ENCODE results near the gene TMEM131. TPM values are rescaled to one million over a fixed set of nuclear protein-coding genes. Genes with fewer than 3 reads are reported as not detected.
A peak's percentile ranks its signal among the peaks of the same experiment; 100 is the strongest.
"Not testable (repeated sequence)": the region's sequence is repeated elsewhere in the genome, so short reads cannot be mapped to it uniquely, and the experiment has no call there.

TMEM131 gene
- total RNA-seq, 1 experiment from 2014 or later = 21.9 TPM

- H3K27me3 Mint-ChIP-seq (ENCODE audit: low read depth) = no peaks in the 10 kb centered on the region
- H3K4me3 Mint-ChIP-seq = no peak overlapping the region
- ATAC-seq = no peak
- no peak for DNase-seq (ENCODE audit: low spot score)
- no peak for TF ChIP-seq OVOL2 (CRISPR knock-in tag; IDR thresholded peaks at IDR 0.05; ENCODE audit: borderline replicate concordance)
- TF ChIP-seq KAT7 (CRISPR knock-in tag; IDR thresholded peaks at IDR 0.05; ENCODE audit: borderline replicate concordance) = no peak
- TF ChIP-seq ETV6 (CRISPR knock-in tag; IDR thresholded peaks at IDR 0.05) = no peak
- no peak for TF ChIP-seq E2F1 (CRISPR knock-in tag; IDR thresholded peaks at IDR 0.05)
- TF ChIP-seq ATF3 (CRISPR knock-in tag; conservative IDR thresholded peaks at IDR 0.05) = no peak
- TF ChIP-seq ZSCAN18 (CRISPR knock-in tag; IDR thresholded peaks at IDR 0.05) = no peak
- TF ChIP-seq ZNF425 (CRISPR knock-in tag; conservative IDR thresholded peaks at IDR 0.05) = no peak
- TF ChIP-seq ZNF232 (CRISPR knock-in tag; IDR thresholded peaks at IDR 0.05) = no peak
- no peak for TF ChIP-seq HMGA2 (CRISPR knock-in tag; IDR thresholded peaks at IDR 0.05)
- TF ChIP-seq ERG (CRISPR knock-in tag; IDR thresholded peaks at IDR 0.05) = no peak
- TF ChIP-seq TEAD1 (CRISPR knock-in tag; IDR thresholded peaks at IDR 0.05) = no peak
- no peak for TF ChIP-seq NR2C2 (CRISPR knock-in tag; IDR thresholded peaks at IDR 0.05)
- TF ChIP-seq ZNF219 (CRISPR knock-in tag; IDR thresholded peaks at IDR 0.05; ENCODE audit: borderline replicate concordance) = no peak
- ChIA-PET CTCF (interaction anchor here (1.0 to 1.1 kb wide), 2 partner anchors 22 to 186 kb away, joined by 3 read pairs; no protein-coding TSS in a partner anchor), POLR2A (interaction anchor here (1.1 kb wide), 1 partner anchor 37 kb away, joined by 3 read pairs; no protein-coding TSS in a partner anchor)
- peaks cover 25% of the 10 kb centered on the region for H3K4me1 Mint-ChIP-seq
- H3K9me3 Mint-ChIP-seq = no peaks in the 10 kb centered on the region
- no peaks in the 10 kb centered on the region for H3K36me3 Mint-ChIP-seq
- 0 out of 2 replicates have a peak overlapping the region, but pooled peaks have one; percentile 64 for H3K27ac Mint-ChIP-seq
Observed at GRCh38 chr2:97957432-97958183, 38.1 kb downstream of the TMEM131 start.

- H3K27ac Mint-ChIP-seq; H3K36me3 Mint-ChIP-seq; POLR2A ChIA-PET; ATAC-seq; DNase-seq (ENCODE audit: low spot score); H3K27me3 Mint-ChIP-seq (ENCODE audit: low read depth); H3K4me3 Mint-ChIP-seq; H3K9me3 Mint-ChIP-seq: not testable (repeated sequence)
- CTCF ChIA-PET = interaction anchor here (1.0 kb wide), 1 partner anchor 187 kb away, joined by 3 read pairs; no protein-coding TSS in a partner anchor
- peaks cover 24% of the 10 kb centered on the region for H3K4me1 Mint-ChIP-seq
Observed at GRCh38 chr2:97956753-97957152, 39.0 kb downstream of the TMEM131 start.

- ChIA-PET POLR2A (no interaction called here), CTCF (no interaction called here)
- peaks cover 25% of the 10 kb centered on the region for H3K4me1 Mint-ChIP-seq
- peak overlapping the region; percentile 6; the same call in 1 of the 2 replicates for H3K27ac Mint-ChIP-seq
- peaks cover 5% of the 10 kb centered on the region for H3K36me3 Mint-ChIP-seq
- H3K9me3 Mint-ChIP-seq = peaks cover 4% of the 10 kb centered on the region
- H3K4me3 Mint-ChIP-seq = no peak overlapping the region
- ATAC-seq = no peak
- no peak for DNase-seq (ENCODE audit: low spot score)
- H3K27me3 Mint-ChIP-seq (ENCODE audit: low read depth) = no peaks in the 10 kb centered on the region
- TF ChIP-seq GABPB1 (CRISPR knock-in tag; IDR thresholded peaks at IDR 0.05) (no peak), IRF2 (CRISPR knock-in tag; IDR thresholded peaks at IDR 0.05; ENCODE audit: borderline replicate concordance, low read depth) (no peak), SMAD4 (CRISPR knock-in tag; IDR thresholded peaks at IDR 0.05) (no peak), ATF2 (CRISPR knock-in tag; IDR thresholded peaks at IDR 0.05; ENCODE audit: borderline replicate concordance, low read depth) (no peak), ZMAT4 (CRISPR knock-in tag; IDR thresholded peaks at IDR 0.05) (no peak), NFE2L1 (CRISPR knock-in tag; IDR thresholded peaks at IDR 0.05) (no peak), CREB1 (CRISPR knock-in tag; IDR thresholded peaks at IDR 0.05) (no peak), ELF4 (CRISPR knock-in tag; IDR thresholded peaks at IDR 0.05; ENCODE audit: low read depth) (no peak)
Observed at GRCh38 chr2:97953853-97954252, 41.9 kb downstream of the TMEM131 start.

Data from WTC11 (cell line).